Left colon (tissue), 2 donors: ENCODE measurements around the gene CPO. TPM values are rescaled to one million over a fixed set of nuclear protein-coding genes. Genes with fewer than 3 reads are reported as not detected.

Source experiments
- ATAC-seq: fragments of 200-7000 bp; cut with Tn5 transposase; one replicate; pipeline ENCODE4 v1.9.1; 2020; ENCODE audit warnings: mild to moderate bottlenecking, moderate library complexity
- DNase-seq, 2 donors: peaks; one replicate each; pipeline ENCODE4 v3.0.0-alpha.2; 2020
- intact Hi-C, 2 donors: fragments of 100-400 bp; cut with DNase I in 1 of 2; cut with micrococcal nuclease in 1 of 2; formaldehyde crosslinking; loops; one replicate each; pipeline versions ENCODE4 v1.11.2 to v1.14.0; 2022; cut with DNase I, micrococcal nuclease
- total RNA-seq, 2 donors: library from RNA; stranded (reverse); fragmentation: NEBNext Ultra II Directional; extraction: Animal tissue kit (Norgen Biotek cat#: 25700); gene quantifications; one replicate each; pipeline ENCODE4 v1.2.1, GENCODE V29; 2021
- donor health status: DM: no; HTN: no; CAD: no.
- donor health status: DM: yes; HTN: yes; CAD: no.

CPO gene
- total RNA-seq, 2 donors from 2014 or later, result not detected

- DNase-seq (no peak), ATAC-seq (no peak)
- intact Hi-C loops, result loop anchor here in 1 of 2 donors (5.0 kb wide), 1 partner anchor 191 kb away; no protein-coding TSS in a partner anchor
These were observed 54.1 kb downstream of the CPO start for GRCh38 chr2:206993396-206993911.

DNA sequence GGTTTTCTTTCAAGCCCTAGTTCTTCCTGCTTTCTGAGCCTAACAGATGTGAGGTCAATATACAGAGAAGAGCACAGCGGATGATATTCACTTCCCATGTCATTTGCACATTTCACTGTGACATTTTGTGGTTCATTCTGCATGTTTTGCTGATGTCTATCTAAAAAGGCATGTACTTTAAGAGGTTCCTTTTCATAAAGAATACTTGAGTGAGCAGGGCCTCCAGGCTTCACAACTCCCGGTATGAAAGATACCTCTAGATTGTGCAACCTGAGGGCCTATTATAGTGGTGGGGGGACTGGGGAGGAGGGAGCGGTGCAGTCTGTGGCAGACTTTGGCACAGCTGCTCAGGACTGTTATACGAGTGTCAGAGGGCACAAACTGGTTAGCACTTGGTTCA, 54.6 kb downstream of the CPO start:
- ATAC-seq (no peak), DNase-seq (no peak)
- intact Hi-C loops, result loop anchor here in 1 of 2 donors (5.0 kb wide), 1 partner anchor 192 kb away; no protein-coding TSS in a partner anchor

GRCh38 chr2:206996556-206997065, 57.3 kb downstream of the CPO start:
- intact Hi-C loops, result no loop called here
- DNase-seq (no peak), ATAC-seq (no peak)

- intact Hi-C loops, result no loop called here
- no peak for ATAC-seq
- no peak for DNase-seq
These were observed 69.0 kb downstream of the CPO start for GRCh38 chr2:207008105-207008990.

GRCh38 chr2:207012461-207012860, 73.1 kb downstream of the CPO start:
- DNase-seq (no peak), ATAC-seq (no peak)
- intact Hi-C loops, result no loop called here

DNA sequence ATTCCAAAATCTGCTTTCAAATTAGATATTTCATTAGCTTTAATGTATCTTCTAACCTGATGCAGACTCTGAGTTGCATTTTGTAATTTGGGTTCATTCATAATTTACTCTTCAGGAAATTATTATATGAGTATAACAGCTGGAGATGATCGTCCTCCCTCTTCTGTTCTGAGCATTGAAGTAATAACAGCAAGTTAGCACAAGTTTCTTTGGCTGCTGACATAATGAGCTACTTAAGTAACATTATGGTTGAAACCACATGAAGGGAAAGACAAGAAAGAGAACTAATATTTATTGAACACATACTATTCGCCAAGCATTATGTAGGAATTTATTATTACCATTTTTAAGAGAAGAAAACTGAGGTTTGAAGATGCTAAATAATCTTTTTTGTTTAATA, 75.1 kb downstream of the CPO start:
- intact Hi-C loops, result no loop called here
- DNase-seq, result no peak
- no peak for ATAC-seq

GRCh38 chr2:207015901-207016300, 76.6 kb downstream of the CPO start:
- no peak for ATAC-seq
- no peak for DNase-seq
- intact Hi-C loops, result no loop called here

Other genes with a start within 250 kb of the CPO start
- not detected for gene DYTN, start 221.1 kb upstream of the CPO start, total RNA-seq
- under 1 TPM in 1 of 2 donors, not detected in 1; 0.20 TPM for gene MDH1B, start 174.2 kb upstream of the CPO start, total RNA-seq
- gene FASTKD2, start 173.9 kb upstream of the CPO start, total RNA-seq, result 10 to 100 TPM; 19.1 to 21.8 TPM
- 1 to 10 TPM; 5.4 to 7.5 TPM for gene KLF7, start 226.4 kb downstream of the CPO start, total RNA-seq